K562 (cell line): ENCODE data around the gene RPS6KA2. TPM values are rescaled to one million over a fixed set of nuclear protein-coding genes. Genes with fewer than 3 reads are reported as not detected.

Experiments used
- ATAC-seq: fragments of 200-7000 bp; cut with Tn5 transposase; 3 replicates; pipeline ENCODE4 v1.9.1; 2020; ENCODE audit warnings: moderate library complexity
- BruUV-seq: library from RNA; stranded (reverse); fragments of 400-500 nt; replicated peaks from 2 replicates; lab custom pipeline; 2021; lab: Mats Ljungman, UMichigan
- CTCF ChIA-PET: fragments of 300-600 bp; formaldehyde crosslinking; extraction: SDS; loops from one replicate; lab custom pipeline; 2021; ENCODE audit warnings: low intra/inter-chr PET ratio; lab: Yijun Ruan, JAX
- POLR2A ChIA-PET: fragments of 300-600, 350-650 bp; sonication (Branson Sonifier 250); formaldehyde crosslinking; extraction: SDS; loops from one replicate; lab custom pipeline; 2021; ENCODE audit warnings: antibody characterized with exemption, inconsistent platforms; lab: Yijun Ruan, JAX
- DNase-seq, 4 experiments: peaks; one replicate each; pipeline versions ENCODE4 v3.0.0 to v3.0.0-alpha.2; 2011 to 2018; ENCODE audit warnings: low spot score in 3 of 4, mixed read lengths in 3 of 4; ENCODE audit errors: extremely low read depth in 1 of 4
- FAIRE-seq: peaks from 2 replicates; lab custom pipeline; 2011; peaks lifted over from hg19 to GRCh38; lab: Jason Lieb, UNC
- H2AFZ ChIP-seq: 2 replicates; pipeline ENCODE4 v1.6.0; 2011; ENCODE audit warnings: low read depth, low read length, control low read depth, inconsistent platforms
- H3K27ac ChIP-seq: fragments of 200-600 bp; 3 replicates; pipeline ENCODE4 v1.8.0; 2011; ENCODE audit warnings: low read depth, mild to moderate bottlenecking, control low read depth, inconsistent platforms, low read length, moderate library complexity, mixed read lengths; ENCODE audit errors: extremely low read depth
- H3K27me3 ChIP-seq, 2 experiments: fragments of 300-600 bp in 1 of 2; 2 replicates in 1 of 2; 3 replicates in 1 of 2; pipeline versions ENCODE4 v1.6.0 to v1.8.0; 2011; ENCODE audit warnings: inconsistent platforms in 2 of 2, low read length in 2 of 2, mild to moderate bottlenecking in 1 of 2, mixed read lengths in 1 of 2, moderate library complexity in 1 of 2; ENCODE audit not compliant: control insufficient read depth in 2 of 2, insufficient read depth in 2 of 2
- H3K36me3 ChIP-seq: fragments of 300-600 bp; 3 replicates; pipeline ENCODE4 v1.8.0; 2011; ENCODE audit warnings: mild to moderate bottlenecking, low read length, inconsistent platforms; ENCODE audit not compliant: control insufficient read depth, insufficient read depth
- H3K4me1 ChIP-seq, 2 experiments: fragments of 200-600 bp in 1 of 2; replicated peaks in 1 of 2; 2 replicates in 1 of 2; 3 replicates in 1 of 2; pipeline versions ENCODE4 v1.5.1 to v1.8.0; 2011; ENCODE audit warnings: inconsistent platforms in 2 of 2, low read length in 2 of 2, mild to moderate bottlenecking in 1 of 2, mixed read lengths in 1 of 2, moderate library complexity in 1 of 2; ENCODE audit not compliant: control insufficient read depth in 2 of 2, insufficient read depth in 2 of 2
- H3K4me2 ChIP-seq: 2 replicates; pipeline ENCODE4 v1.6.1; 2011; ENCODE audit warnings: low read length, control low read depth, inconsistent platforms, mixed read lengths; ENCODE audit not compliant: insufficient read depth
- H3K4me3 ChIP-seq: fragments of 200-600 bp; sonication (generic), shearing (Covaris generic); 2 replicates; pipeline ENCODE4 v1.5.1; 2016; ENCODE audit warnings: control low read depth, inconsistent platforms
- H3K79me2 ChIP-seq: fragments of 200-600 bp; 3 replicates; pipeline ENCODE4 v1.8.0; 2011; ENCODE audit warnings: low read length, inconsistent platforms; ENCODE audit not compliant: control insufficient read depth, insufficient read depth
- H3K9ac ChIP-seq, 2 experiments: 2 replicates each; pipeline versions ENCODE4 v1.6.0 to v1.6.1; 2011; ENCODE audit warnings: low read depth in 2 of 2, low read length in 2 of 2, control low read depth in 1 of 2, inconsistent platforms in 1 of 2, mild to moderate bottlenecking in 1 of 2, mixed read lengths in 1 of 2; ENCODE audit not compliant: insufficient read depth in 1 of 2
- H3K9me1 ChIP-seq: one replicate; pipeline ENCODE4 v1.6.0; 2011; ENCODE audit warnings: inconsistent platforms, mild to moderate bottlenecking, low read length, moderate library complexity; ENCODE audit not compliant: control insufficient read depth, insufficient read depth
- H3K9me3 ChIP-seq: replicated peaks from 2 replicates; pipeline ENCODE4 v1.5.1; 2011; ENCODE audit warnings: low read depth, low read length, inconsistent platforms; ENCODE audit not compliant: control insufficient read depth, insufficient read depth
- H4K20me1 ChIP-seq: replicated peaks from 2 replicates; pipeline ENCODE4 v1.6.1; 2011; ENCODE audit warnings: low read length, inconsistent platforms, mixed read lengths; ENCODE audit not compliant: control insufficient read depth, insufficient read depth
- ATF1 ChIP-seq, 2 experiments: fragments of 450-650 bp in 1 of 2; IDR thresholded peaks; 2 replicates each; pipeline ENCODE4 v1.6.1; 2016; ENCODE audit warnings: missing compliant biosample characterization in 1 of 2, missing genetic modification characterization in 1 of 2
- CHCHD3 ChIP-seq: fragments of 250-450 bp; sonication (Bioruptor Pico); IDR thresholded peaks from 2 replicates; pipeline ENCODE4 v2.1.2; 2022; ENCODE audit warnings: mild to moderate bottlenecking
- FUS ChIP-seq: fragments of 200-400 bp; formaldehyde crosslinking; optimal IDR thresholded peaks from 2 replicates; pipeline ENCODE3; 2017; ENCODE audit warnings: low read depth, low read length
- OTX1 ChIP-seq: fragments of 450-650 bp; formaldehyde crosslinking; IDR thresholded peaks from 2 replicates; pipeline ENCODE4 v1.4.0; 2022; ENCODE audit warnings: mild to moderate bottlenecking
- SIX5 ChIP-seq, 2 experiments: IDR thresholded peaks; 2 replicates each; pipeline ENCODE4 v1.6.1; 2011; ENCODE audit warnings: low read length in 2 of 2, borderline replicate concordance in 1 of 2, low read depth in 1 of 2, mild to moderate bottlenecking in 1 of 2, moderate library complexity in 1 of 2; ENCODE audit not compliant: insufficient read depth in 1 of 2
- WHSC1 ChIP-seq: IDR thresholded peaks from one replicate; pipeline ENCODE4 v1.6.1; 2012; ENCODE audit warnings: low read length, control low read depth, inconsistent platforms
- WGBS: fragments of 100-300 bp; shearing (Covaris generic); methylation state at CpG from one replicate; pipeline ENCODE4 v1.1.6; 2016; ENCODE audit warnings: low coverage, mixed read lengths; ENCODE audit not compliant: insufficient coverage; ENCODE audit errors: missing lambda C conversion rate; 5-methylcytosine and 5-hydroxymethylcytosine counted together
- in situ Hi-C: fragments of 300-500 bp; cut with MboI; formaldehyde crosslinking; loops from 4 replicates; pipeline ENCODE4 v1.15.0; 2018; ENCODE audit warnings: inconsistent platforms, mixed read lengths
- intact Hi-C: fragments of 100-400 bp; cut with micrococcal nuclease; formaldehyde crosslinking; loops from 2 replicates; pipeline ENCODE4 v1.14.2; 2022
- polyA plus RNA-seq, 8 experiments: library from polyadenylated mRNA; depleted of rRNA in 4 of 8; stranded (reverse) in 5 of 8; unstranded in 3 of 8; fragments of >200 nt; fragmentation: Nextera tagmentation in 2 of 8; fragmentation: Illumina TruSeq in 1 of 8; extraction: Ambion mirVana in 2 of 8; extraction: Trizol in 1 of 8; gene quantifications; 2 replicates each; pipeline versions ENCODE4 v1.2.1 to v1.2.3, GENCODE V29; 2011 to 2014; ENCODE audit warnings: inconsistent platforms in 1 of 8, missing spikeins in 1 of 8
- total RNA-seq, 7 experiments: library from RNA; depleted of rRNA in 6 of 7; stranded (reverse); fragments of >200 nt in 6 of 7; fragmentation: Illumina TruSeq in 2 of 7; extraction: Trizol in 2 of 7; gene quantifications; 2 replicates each; pipeline versions ENCODE4 v1.2.1 to v1.2.3, GENCODE V29; 2011 to 2021; ENCODE audit warnings: low replicate concordance in 1 of 7
- TF ChIP-seq, protein P1 (sequence below), 3 experiments: fragments of 200-800 bp in 1 of 3; fragments of 250-450 bp in 1 of 3; fragments of 450-650 bp in 1 of 3; sonication (Bioruptor Pico) in 1 of 3; sonication (Bioruptor generic) in 1 of 3; formaldehyde crosslinking in 1 of 3; IDR thresholded peaks; 2 replicates each; pipeline versions ENCODE4 v1.6.1 to v1.8.0; 2016 to 2022; ENCODE audit warnings: mild to moderate bottlenecking in 2 of 3, missing genetic modification characterization in 2 of 3, missing compliant biosample characterization in 1 of 3, moderate library complexity in 1 of 3
- TF ChIP-seq, protein P2 (sequence below): fragments of 250-450 bp; sonication (Bioruptor Pico); IDR thresholded peaks from 2 replicates; pipeline ENCODE4 v1.5.0; 2021
- TF ChIP-seq, protein P3 (sequence below): sonication (generic); formaldehyde crosslinking; IDR thresholded peaks from 2 replicates; pipeline ENCODE4 v1.4.0; 2020; ENCODE audit warnings: mild to moderate bottlenecking, missing genetic modification reagents

The RPS6KA2 gene
- total and polyA plus RNA-seq, 9 of the 15 experiments (the other 6 are each of a cell fraction or from before 2014, with no cell fraction given): 0.29 to 1.00 (median 0.53) TPM

DNA sequence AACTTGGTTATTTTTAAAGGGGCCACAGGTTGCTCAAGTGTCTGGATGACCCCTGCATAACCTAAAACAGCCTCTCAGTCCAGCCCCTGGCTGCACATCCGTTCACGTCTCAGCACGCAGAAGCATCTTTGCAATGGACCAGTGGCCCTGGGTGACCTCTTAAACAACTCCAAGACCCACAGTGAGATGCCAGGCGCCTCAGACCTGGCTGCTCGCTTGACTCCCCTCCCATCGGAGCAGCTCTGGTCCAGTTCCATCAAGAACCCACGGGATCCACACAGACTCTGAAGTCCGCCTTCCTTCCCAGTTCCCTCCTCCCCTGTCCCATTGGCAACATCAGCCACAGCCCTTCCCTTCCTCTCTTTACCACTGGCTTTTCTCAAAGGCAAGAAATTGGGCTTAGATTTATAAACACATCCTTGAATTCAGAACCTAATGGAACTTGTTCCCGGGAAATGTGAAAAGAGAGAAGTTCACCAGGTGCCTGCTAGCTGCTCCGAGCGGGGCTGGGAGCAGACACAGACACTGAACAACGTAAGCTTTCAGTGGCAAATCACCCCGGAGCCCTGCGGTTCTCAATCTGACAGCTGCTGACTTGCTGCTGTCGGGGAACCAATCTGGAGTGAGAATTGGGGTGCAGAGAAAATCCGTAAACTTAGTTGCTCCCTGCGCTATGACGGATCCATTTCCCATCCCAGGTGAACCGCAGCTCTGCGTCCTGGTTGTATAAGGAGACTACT is 204.7 kb downstream of the RPS6KA2 start:
- Histone ChIP-seq H3K27ac (no peak overlapping the region), H3K4me2 (no peak overlapping the region), H3K9ac (no peak overlapping the region), H2AFZ (no peak overlapping the region), H4K20me1 (0 out of 2 replicates have a peak, but pooled peaks cover 4% of the 10 kb centered on the region), H3K36me3 (no peaks in the 10 kb centered on the region), H3K9me1 (no peaks in the 10 kb centered on the region), H3K4me1 (no peaks in the 10 kb centered on the region), H3K79me2 (no peaks in the 10 kb centered on the region), H3K9me3 (no peaks in the 10 kb centered on the region), H3K27me3 (peaks cover 51 to 68% of the 10 kb centered on the region in 2 experiments), H3K4me3 (no peak overlapping the region)
- POLR2A ChIA-PET: interaction anchor here (0.7 to 1.1 kb wide), 3 partner anchors 56 to 921 kb away, joined by 3 read pairs; no protein-coding TSS in a partner anchor
- intact Hi-C loops (no loop called here), in situ Hi-C loops (no loop called here)
- BruUV-seq: no TSS peak
- 2% methylated on average over 20 of the region's 20 CpGs for WGBS
- TF ChIP-seq, protein P1, sequence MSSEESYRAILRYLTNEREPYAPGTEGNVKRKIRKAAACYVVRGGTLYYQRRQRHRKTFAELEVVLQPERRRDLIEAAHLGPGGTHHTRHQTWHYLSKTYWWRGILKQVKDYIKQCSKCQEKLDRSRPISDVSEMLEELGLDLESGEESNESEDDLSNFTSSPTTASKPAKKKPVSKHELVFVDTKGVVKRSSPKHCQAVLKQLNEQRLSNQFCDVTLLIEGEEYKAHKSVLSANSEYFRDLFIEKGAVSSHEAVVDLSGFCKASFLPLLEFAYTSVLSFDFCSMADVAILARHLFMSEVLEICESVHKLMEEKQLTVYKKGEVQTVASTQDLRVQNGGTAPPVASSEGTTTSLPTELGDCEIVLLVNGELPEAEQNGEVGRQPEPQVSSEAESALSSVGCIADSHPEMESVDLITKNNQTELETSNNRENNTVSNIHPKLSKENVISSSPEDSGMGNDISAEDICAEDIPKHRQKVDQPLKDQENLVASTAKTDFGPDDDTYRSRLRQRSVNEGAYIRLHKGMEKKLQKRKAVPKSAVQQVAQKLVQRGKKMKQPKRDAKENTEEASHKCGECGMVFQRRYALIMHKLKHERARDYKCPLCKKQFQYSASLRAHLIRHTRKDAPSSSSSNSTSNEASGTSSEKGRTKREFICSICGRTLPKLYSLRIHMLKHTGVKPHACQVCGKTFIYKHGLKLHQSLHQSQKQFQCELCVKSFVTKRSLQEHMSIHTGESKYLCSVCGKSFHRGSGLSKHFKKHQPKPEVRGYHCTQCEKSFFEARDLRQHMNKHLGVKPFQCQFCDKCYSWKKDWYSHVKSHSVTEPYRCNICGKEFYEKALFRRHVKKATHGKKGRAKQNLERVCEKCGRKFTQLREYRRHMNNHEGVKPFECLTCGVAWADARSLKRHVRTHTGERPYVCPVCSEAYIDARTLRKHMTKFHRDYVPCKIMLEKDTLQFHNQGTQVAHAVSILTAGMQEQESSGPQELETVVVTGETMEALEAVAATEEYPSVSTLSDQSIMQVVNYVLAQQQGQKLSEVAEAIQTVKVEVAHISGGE (CRISPR knock-in tag; IDR thresholded peaks at IDR 0.05): no peak
- TF ChIP-seq SIX5 (IDR thresholded peaks at IDR 0.05; ENCODE audit: borderline replicate concordance in 1 of 2, insufficient read depth in 1 of 2, low read depth in 1 of 2, low read length in 2 of 2): no peak
- TF ChIP-seq, protein P2, sequence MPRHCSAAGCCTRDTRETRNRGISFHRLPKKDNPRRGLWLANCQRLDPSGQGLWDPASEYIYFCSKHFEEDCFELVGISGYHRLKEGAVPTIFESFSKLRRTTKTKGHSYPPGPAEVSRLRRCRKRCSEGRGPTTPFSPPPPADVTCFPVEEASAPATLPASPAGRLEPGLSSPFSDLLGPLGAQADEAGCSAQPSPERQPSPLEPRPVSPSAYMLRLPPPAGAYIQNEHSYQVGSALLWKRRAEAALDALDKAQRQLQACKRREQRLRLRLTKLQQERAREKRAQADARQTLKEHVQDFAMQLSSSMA (CRISPR knock-in tag): no peak
- no peak for TF ChIP-seq CHCHD3
- no peak for TF ChIP-seq FUS
- TF ChIP-seq, protein P3, sequence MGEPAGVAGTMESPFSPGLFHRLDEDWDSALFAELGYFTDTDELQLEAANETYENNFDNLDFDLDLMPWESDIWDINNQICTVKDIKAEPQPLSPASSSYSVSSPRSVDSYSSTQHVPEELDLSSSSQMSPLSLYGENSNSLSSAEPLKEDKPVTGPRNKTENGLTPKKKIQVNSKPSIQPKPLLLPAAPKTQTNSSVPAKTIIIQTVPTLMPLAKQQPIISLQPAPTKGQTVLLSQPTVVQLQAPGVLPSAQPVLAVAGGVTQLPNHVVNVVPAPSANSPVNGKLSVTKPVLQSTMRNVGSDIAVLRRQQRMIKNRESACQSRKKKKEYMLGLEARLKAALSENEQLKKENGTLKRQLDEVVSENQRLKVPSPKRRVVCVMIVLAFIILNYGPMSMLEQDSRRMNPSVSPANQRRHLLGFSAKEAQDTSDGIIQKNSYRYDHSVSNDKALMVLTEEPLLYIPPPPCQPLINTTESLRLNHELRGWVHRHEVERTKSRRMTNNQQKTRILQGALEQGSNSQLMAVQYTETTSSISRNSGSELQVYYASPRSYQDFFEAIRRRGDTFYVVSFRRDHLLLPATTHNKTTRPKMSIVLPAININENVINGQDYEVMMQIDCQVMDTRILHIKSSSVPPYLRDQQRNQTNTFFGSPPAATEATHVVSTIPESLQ (CRISPR knock-in tag): no peak
- TF ChIP-seq OTX1 (CRISPR knock-in tag): no peak
- no peak for TF ChIP-seq ATF1 (CRISPR knock-in tag; IDR thresholded peaks at IDR 0.05)
- no peak for TF ChIP-seq ATF1 (tag; IDR thresholded peaks at IDR 0.05)
- TF ChIP-seq WHSC1: no peak
- ATAC-seq: no peak
- CTCF ChIA-PET: no interaction called here
- DNase-seq: no peak
- no peak for FAIRE-seq
